IMR-90 (cell line): ENCODE measurements around the gene PIAS3. TPM values are rescaled to one million over a fixed set of nuclear protein-coding genes. Genes with fewer than 3 reads are reported as not detected.

Experiments used
- ATAC-seq: fragments of 200-7000 bp; cut with Tn5 transposase; 2 replicates; pipeline ENCODE4 v1.9.1; 2020; ENCODE audit warnings: low read depth, mild to moderate bottlenecking, moderate library complexity
- BruUV-seq: library from RNA; stranded (reverse); fragments of 400-500 nt; replicated peaks from 2 replicates; lab custom pipeline; 2021; lab: Mats Ljungman, UMichigan
- CTCF ChIA-PET: fragments of 300-600 bp; formaldehyde crosslinking; extraction: SDS; loops from one replicate; lab custom pipeline; 2021; ENCODE audit warnings: antibody characterized with exemption; lab: Yijun Ruan, JAX
- POLR2A ChIA-PET: fragments of 300-600 bp; sonication (Branson Sonifier 250); formaldehyde crosslinking; loops from one replicate; lab custom pipeline; 2022; ENCODE audit warnings: antibody characterized with exemption; ENCODE audit not compliant: unreplicated experiment; lab: Charles Lee
- DNase-seq: peaks from one replicate; pipeline ENCODE4 v3.0.0; 2013
- H2AFZ ChIP-seq: replicated peaks from 2 replicates; pipeline ENCODE3; 2013; ENCODE audit warnings: low read length, mild to moderate bottlenecking; ENCODE audit not compliant: poor library complexity
- H2AK5ac ChIP-seq: 2 replicates; pipeline ENCODE4 v1.6.1; 2013; ENCODE audit warnings: low read depth, low read length, inconsistent platforms
- H2AK9ac ChIP-seq: replicated peaks from 2 replicates; pipeline ENCODE3; 2013; ENCODE audit warnings: mild to moderate bottlenecking, low read depth, low read length, moderate library complexity; ENCODE audit not compliant: poor library complexity
- H2BK120ac ChIP-seq: 2 replicates; pipeline ENCODE4 v1.6.1; 2013; ENCODE audit warnings: low read depth, low read length, inconsistent platforms
- H2BK15ac ChIP-seq: 3 replicates; pipeline ENCODE4 v1.6.1; 2013; ENCODE audit warnings: low read depth, low read length, inconsistent platforms
- H2BK20ac ChIP-seq: 2 replicates; pipeline ENCODE4 v1.6.1; 2013; ENCODE audit warnings: low read depth, mild to moderate bottlenecking, inconsistent platforms, low read length, moderate library complexity
- H2BK5ac ChIP-seq: 2 replicates; pipeline ENCODE4 v1.6.1; 2013; ENCODE audit warnings: mild to moderate bottlenecking, low read depth, low read length, inconsistent platforms; ENCODE audit not compliant: poor library complexity, severe bottlenecking
- H3K14ac ChIP-seq: replicated peaks from 2 replicates; pipeline ENCODE4 v1.6.1; 2013; ENCODE audit warnings: low read depth, low read length, inconsistent platforms
- H3K18ac ChIP-seq: 2 replicates; pipeline ENCODE4 v1.6.1; 2013; ENCODE audit warnings: low read depth, low read length, control low read depth
- H3K23ac ChIP-seq: 2 replicates; pipeline ENCODE4 v1.6.1; 2013; ENCODE audit warnings: low read depth, low read length, inconsistent platforms
- H3K27ac ChIP-seq: 2 replicates; pipeline ENCODE4 v1.5.1; 2013; ENCODE audit warnings: mild to moderate bottlenecking, control low read depth, low read length; ENCODE audit not compliant: insufficient read depth
- H3K27me3 ChIP-seq: 2 replicates; pipeline ENCODE4 v1.6.1; 2013; ENCODE audit warnings: low read length; ENCODE audit not compliant: control insufficient read depth, insufficient read depth
- H3K36me3 ChIP-seq: 2 replicates; pipeline ENCODE4 v1.6.1; 2013; ENCODE audit warnings: low read length, mixed read lengths; ENCODE audit not compliant: control insufficient read depth, insufficient read depth
- H3K4ac ChIP-seq: 2 replicates; pipeline ENCODE4 v1.6.1; 2013; ENCODE audit warnings: low read depth, low read length, inconsistent platforms
- H3K4me1 ChIP-seq: 2 replicates; pipeline ENCODE4 v1.6.1; 2013; ENCODE audit warnings: low read length, mixed read lengths; ENCODE audit not compliant: control insufficient read depth, insufficient read depth
- H3K4me2 ChIP-seq: 2 replicates; pipeline ENCODE4 v1.6.1; 2013; ENCODE audit warnings: low read depth, mild to moderate bottlenecking, control low read depth, low read length, moderate library complexity
- H3K4me3 ChIP-seq: 2 replicates; pipeline ENCODE4 v1.5.1; 2013; ENCODE audit warnings: low read depth, mild to moderate bottlenecking, control low read depth, low read length, moderate library complexity; ENCODE audit not compliant: insufficient read depth
- H3K56ac ChIP-seq: 2 replicates; pipeline ENCODE4 v1.6.1; 2013; ENCODE audit warnings: low read length, inconsistent platforms; ENCODE audit not compliant: insufficient read depth; ENCODE audit errors: extremely low read depth
- H3K79me1 ChIP-seq, 2 experiments: 2 replicates each; pipeline ENCODE4 v1.6.1; 2013; ENCODE audit warnings: low read length in 2 of 2, inconsistent platforms in 1 of 2, low read depth in 1 of 2
- H3K9ac ChIP-seq: 2 replicates; pipeline ENCODE4 v1.6.1; 2013; ENCODE audit warnings: low read depth, low read length, control low read depth
- H3K9me1 ChIP-seq: 2 replicates; pipeline ENCODE4 v1.6.1; 2013; ENCODE audit warnings: low read length, inconsistent platforms; ENCODE audit not compliant: insufficient read depth
- H3K9me3 ChIP-seq: 2 replicates; pipeline ENCODE4 v1.6.1; 2013; ENCODE audit warnings: low read length; ENCODE audit not compliant: control insufficient read depth, insufficient read depth
- H4K20me1 ChIP-seq: 2 replicates; pipeline ENCODE4 v1.6.1; 2013; ENCODE audit warnings: low read length, inconsistent platforms; ENCODE audit not compliant: insufficient read depth
- H4K5ac ChIP-seq: 2 replicates; pipeline ENCODE4 v1.6.1; 2013; ENCODE audit warnings: mild to moderate bottlenecking, low read depth, low read length, control low read depth
- H4K8ac ChIP-seq, 2 experiments: 2 replicates each; pipeline ENCODE4 v1.6.1; 2013; ENCODE audit warnings: low read depth in 2 of 2, low read length in 2 of 2, control low read depth in 1 of 2, inconsistent platforms in 1 of 2
- H4K91ac ChIP-seq: 2 replicates; pipeline ENCODE4 v1.6.1; 2013; ENCODE audit warnings: low read depth, low read length, inconsistent platforms; ENCODE audit not compliant: insufficient read depth
- BHLHE40 ChIP-seq: fragments of 150-350 bp; IDR thresholded peaks from 2 replicates; pipeline ENCODE4 v1.6.1; 2016; ENCODE audit warnings: mild to moderate bottlenecking, low read depth, low read length
- CEBPB ChIP-seq: IDR thresholded peaks from 2 replicates; pipeline ENCODE4 v1.6.1; 2012; ENCODE audit warnings: low read depth, low read length, improper control_type of control experiment
- CHD1 ChIP-seq: IDR thresholded peaks from 2 replicates; pipeline ENCODE4 v1.6.1; 2012; ENCODE audit warnings: low read depth, low read length, improper control_type of control experiment
- MAFK ChIP-seq: IDR thresholded peaks from 2 replicates; pipeline ENCODE4 v1.6.1; 2012; ENCODE audit warnings: low read depth, low read length, improper control_type of control experiment
- MAZ ChIP-seq: IDR thresholded peaks from 2 replicates; pipeline ENCODE4 v1.6.1; 2012; ENCODE audit warnings: low read depth, mild to moderate bottlenecking, low read length, improper control_type of control experiment, moderate library complexity, borderline replicate concordance
- MXI1 ChIP-seq: IDR thresholded peaks from 2 replicates; pipeline ENCODE4 v1.6.1; 2012; ENCODE audit warnings: low read depth, mild to moderate bottlenecking, low read length, moderate library complexity, borderline replicate concordance
- RAD21 ChIP-seq: IDR thresholded peaks from 2 replicates; pipeline ENCODE4 v1.6.1; 2012; ENCODE audit warnings: low read length, improper control_type of control experiment
- RCOR1 ChIP-seq: IDR thresholded peaks from 2 replicates; pipeline ENCODE4 v1.6.1; 2012; ENCODE audit warnings: mild to moderate bottlenecking, low read length, improper control_type of control experiment; ENCODE audit not compliant: insufficient replicate concordance
- RFX5 ChIP-seq: IDR thresholded peaks from 2 replicates; pipeline ENCODE4 v1.8.0; 2012; ENCODE audit warnings: low read depth, mild to moderate bottlenecking, low read length, moderate library complexity
- SMC3 ChIP-seq: fragments of 150-350 bp; IDR thresholded peaks from 2 replicates; pipeline ENCODE4 v1.6.1; 2016; ENCODE audit warnings: low read depth, mild to moderate bottlenecking, antibody characterized with exemption, low read length, moderate library complexity
- USF2 ChIP-seq: fragments of 150-350 bp; IDR thresholded peaks from 2 replicates; pipeline ENCODE4 v1.6.1; 2017; ENCODE audit warnings: mild to moderate bottlenecking, antibody characterized with exemption, low read length, low read depth
- WGBS, 2 experiments: methylation state at CpG; one replicate each; pipeline versions ENCODE4 v1.1.5 to v1.1.7; 2013; ENCODE audit warnings: missing lambda C conversion rate in 2 of 2; ENCODE audit not compliant: insufficient read length in 1 of 2; ENCODE audit errors: extremely low coverage in 2 of 2; 5-methylcytosine and 5-hydroxymethylcytosine counted together
- dilution Hi-C: fragments of 300-500 bp; cut with HindIII; formaldehyde crosslinking; loops from one replicate; pipeline ENCODE4 v1.14.3; 2018; ENCODE audit warnings: low sequenced_read_pairs; ENCODE audit not compliant: unreplicated experiment
- in situ Hi-C: fragments of 300-500 bp; cut with MboI; formaldehyde crosslinking; loops from 3 replicates; pipeline ENCODE4 v1.14.3; 2019; ENCODE audit warnings: low sequenced_read_pairs, inconsistent platforms, mixed read lengths
- intact Hi-C: fragments of 100-400 bp; cut with micrococcal nuclease; formaldehyde crosslinking; loops from 2 replicates; pipeline ENCODE4 v1.10.0; 2022
- polyA plus RNA-seq, 3 experiments: library from polyadenylated mRNA; depleted of rRNA; stranded (reverse); fragments of >200 nt; gene quantifications; 2 replicates each; pipeline ENCODE4 v1.2.3, GENCODE V29; 2012; ENCODE audit warnings: low replicate concordance in 1 of 3
- total RNA-seq: library from RNA; depleted of rRNA; stranded (reverse); fragments of >200 nt; gene quantifications from 2 replicates; pipeline ENCODE4 v1.2.3, GENCODE V29; 2012

Gene PIAS3
- total and polyA plus RNA-seq, 2 of the 4 experiments (the other 2 are of a cell fraction): 11.1 to 53.7 TPM

- Histone ChIP-seq H3K9me3 (no peaks in the 10 kb centered on the region), H4K20me1 (no peaks in the 10 kb centered on the region), H3K79me1 (peaks cover 0 to 4% of the 10 kb centered on the region in 2 experiments; a peak in 1 of 4 replicates), H3K9me1 (peaks cover 15% of the 10 kb centered on the region), H3K9ac (no peak overlapping the region), H4K91ac (peak overlapping the region; percentile 43; the same call in 1 of the 2 replicates), H3K4me2 (no peak overlapping the region), H2AK9ac (peak overlapping the region; percentile 62), H4K5ac (no peak overlapping the region), H3K36me3 (no peaks in the 10 kb centered on the region), H3K4ac (peak overlapping the region; percentile 81; the same call in 1 of the 2 replicates), H3K56ac (0 out of 2 replicates have a peak overlapping the region, but pooled peaks have one; percentile 77), H2BK20ac (peak overlapping the region; percentile 93), H3K4me1 (peaks cover 12% of the 10 kb centered on the region), H3K27me3 (no peaks in the 10 kb centered on the region), H2BK5ac (peak overlapping the region; percentile 88), H3K14ac (peak overlapping the region; percentile 87), H3K18ac (no peak overlapping the region), H2AFZ (peak overlapping the region; percentile 81), H3K27ac (peak overlapping the region; percentile 4; the same call in 1 of the 2 replicates), H3K4me3 (no peak overlapping the region), H3K23ac (peak overlapping the region; percentile 68; the same call in 1 of the 2 replicates), H2BK15ac (peak overlapping the region; percentile 81; the same call in 2 of the 3 replicates), H4K8ac (peak overlapping the region; percentile 50 to 96), H2BK120ac (peak overlapping the region; percentile 96), H2AK5ac (0 out of 2 replicates have a peak overlapping the region, but pooled peaks have one; percentile 65)
- WGBS, 2 experiments: no CpG with 5 or more reads among the region's 1 CpG
- DNase-seq (peak; percentile 17), ATAC-seq (no peak)
- POLR2A ChIA-PET: no interaction called here
- in situ Hi-C loops (no loop called here), dilution Hi-C loops (no loop called here), intact Hi-C loops (loop anchor here (10.0 kb wide), 1 partner anchor 64 kb away; the partner anchor contains the start of gene LIX1L)
- TF ChIP-seq BHLHE40 (no peak), RFX5 (no peak), SMC3 (no peak), MXI1 (no peak), USF2 (no peak), RCOR1 (no peak), MAFK (no peak), MAZ (no peak), CEBPB (no peak), RAD21 (no peak), CHD1 (no peak)
- no TSS peak for BruUV-seq
- CTCF ChIA-PET: interaction anchor here (0.6 to 2.5 kb wide), 24 partner anchors 8 to 145 kb away, joined by 3 to 24 read pairs (median 6); partner anchors contain the start of genes ANKRD34A, ITGA10, LIX1L and PEX11B
These were observed 32.3 kb upstream of the PIAS3 start for GRCh38 chr1:145891143-145891542.
